ENCODE data around the gene NKAIN2.
"Not testable (repeated sequence)": the region's sequence is repeated elsewhere in the genome, so short reads cannot be mapped to it uniquely, and the experiment has no call there.

The NKAIN2 gene

GRCh38 chr6:124438546-124439065 lies 634.9 kb downstream of the NKAIN2 start:
- no peak for DNase-seq (ENCODE audit: low spot score)

DNA sequence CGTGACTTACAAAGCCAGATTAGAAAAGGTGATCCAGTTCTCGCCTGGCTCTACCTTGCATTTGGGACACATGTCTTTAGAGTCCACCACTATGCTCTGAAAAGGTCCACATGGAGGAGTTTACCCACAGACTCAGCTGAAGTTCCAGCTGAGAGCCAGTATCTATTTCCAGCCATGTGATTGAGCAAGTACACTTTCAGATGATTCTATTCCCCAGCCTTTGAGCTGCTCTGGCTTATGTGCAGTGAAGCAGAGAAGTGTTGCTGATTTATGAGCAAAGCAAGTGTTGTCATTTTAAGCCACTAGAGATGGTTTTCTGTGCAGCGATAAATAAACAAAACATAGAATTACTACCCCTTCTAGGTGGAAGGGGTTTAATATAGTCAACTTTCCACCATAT lies 637.8 kb downstream of the NKAIN2 start:
- no peak for DNase-seq (ENCODE audit: low spot score)

- no peak for DNase-seq (ENCODE audit: low spot score)
Measured at GRCh38 chr6:124443541-124443940, 639.9 kb downstream of the NKAIN2 start.

DNA sequence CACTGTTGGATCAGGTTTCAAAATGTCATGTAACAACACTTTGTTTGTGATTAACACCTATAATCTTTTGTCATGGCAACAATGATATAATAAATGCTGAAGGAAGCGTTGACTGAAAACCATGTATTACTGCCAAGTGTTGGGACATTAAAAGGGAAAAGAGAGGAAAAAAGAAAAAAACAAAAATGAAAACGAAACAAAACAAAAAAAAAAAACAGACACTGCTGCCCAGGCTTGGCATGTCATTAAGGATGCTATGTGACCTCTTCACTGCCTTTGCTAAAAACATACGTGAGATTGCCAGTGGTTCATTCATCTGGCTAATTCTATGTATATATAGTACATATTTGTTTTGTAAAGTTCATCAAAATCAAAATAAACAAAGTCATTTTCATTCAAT lies 641.9 kb downstream of the NKAIN2 start:
- DNase-seq (ENCODE audit: low spot score): no peak

GRCh38 chr6:124446961-124447360 lies 643.3 kb downstream of the NKAIN2 start:
- no peak for DNase-seq (ENCODE audit: low spot score)

- DNase-seq (ENCODE audit: low spot score): no peak
Measured at GRCh38 chr6:124459268-124459667, 655.6 kb downstream of the NKAIN2 start.

DNA sequence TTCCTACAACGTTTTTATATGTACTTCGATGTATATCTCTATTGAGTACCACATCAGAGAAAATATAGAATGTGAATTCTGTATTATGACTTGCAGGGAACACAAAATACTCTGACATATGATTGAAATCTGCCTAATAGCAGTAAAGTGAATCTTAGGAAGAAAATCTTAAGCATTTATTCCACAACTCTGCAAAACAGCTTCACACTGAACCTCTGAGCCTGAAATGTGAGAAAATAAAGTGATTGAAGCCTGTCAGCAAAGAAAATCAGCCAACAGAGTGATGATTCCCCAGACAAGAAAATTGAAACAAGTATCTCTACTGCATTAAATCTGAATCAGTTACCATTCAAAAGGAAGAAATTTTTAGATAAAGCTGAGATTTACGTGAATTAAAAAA lies 659.1 kb downstream of the NKAIN2 start:
- no peak for DNase-seq (ENCODE audit: low spot score)

DNA sequence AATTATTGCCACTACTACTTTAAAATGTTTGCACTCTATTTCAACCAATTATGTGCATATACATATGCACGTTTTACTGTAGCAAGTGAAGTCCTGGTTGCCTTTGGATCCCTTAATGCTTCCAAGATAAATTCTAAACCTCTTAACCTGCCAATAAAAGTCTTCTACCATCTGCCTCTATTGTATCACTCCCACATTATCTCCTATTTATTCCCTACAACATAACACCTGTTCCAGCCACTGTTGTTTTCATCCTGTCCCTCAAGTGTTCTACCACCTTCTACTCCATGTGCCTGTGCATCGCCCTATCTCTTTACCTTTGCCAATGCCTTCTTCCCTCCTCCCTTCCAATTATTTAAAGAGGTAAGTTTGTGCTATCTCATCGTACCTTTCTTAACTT lies 659.6 kb downstream of the NKAIN2 start:
- no peak for DNase-seq (ENCODE audit: low spot score)

GRCh38 chr6:124464600-124464999 lies 660.9 kb downstream of the NKAIN2 start:
- not testable (repeated sequence) for DNase-seq (ENCODE audit: low spot score)

GRCh38 chr6:124466949-124467348 lies 663.3 kb downstream of the NKAIN2 start:
- no peak for DNase-seq (ENCODE audit: low spot score)

- DNase-seq (ENCODE audit: low spot score): no peak
Measured at GRCh38 chr6:124467366-124467765, 663.7 kb downstream of the NKAIN2 start.

DNA sequence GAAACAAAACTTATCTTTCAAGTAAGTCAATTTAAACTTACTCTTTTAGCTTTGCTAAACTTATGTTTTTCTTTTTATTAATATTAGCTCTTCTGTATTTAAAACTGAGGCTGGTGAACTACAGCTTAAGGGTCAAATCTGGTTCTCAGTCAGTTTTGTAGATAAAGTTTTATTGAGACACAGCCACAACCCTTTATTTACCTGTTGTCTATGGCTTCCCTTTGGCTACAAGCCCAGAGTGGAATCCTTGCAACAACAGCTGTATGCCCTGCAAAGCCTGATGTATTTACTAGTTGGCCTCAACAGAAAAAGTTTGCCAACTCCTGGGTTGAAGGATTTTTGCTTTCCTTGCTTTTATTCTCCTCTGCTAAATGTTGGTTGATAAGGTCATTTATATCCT lies 667.1 kb downstream of the NKAIN2 start:
- no peak for DNase-seq (ENCODE audit: low spot score)

GRCh38 chr6:124475176-124475575 lies 671.5 kb downstream of the NKAIN2 start:
- DNase-seq (ENCODE audit: low spot score): no peak

DNA sequence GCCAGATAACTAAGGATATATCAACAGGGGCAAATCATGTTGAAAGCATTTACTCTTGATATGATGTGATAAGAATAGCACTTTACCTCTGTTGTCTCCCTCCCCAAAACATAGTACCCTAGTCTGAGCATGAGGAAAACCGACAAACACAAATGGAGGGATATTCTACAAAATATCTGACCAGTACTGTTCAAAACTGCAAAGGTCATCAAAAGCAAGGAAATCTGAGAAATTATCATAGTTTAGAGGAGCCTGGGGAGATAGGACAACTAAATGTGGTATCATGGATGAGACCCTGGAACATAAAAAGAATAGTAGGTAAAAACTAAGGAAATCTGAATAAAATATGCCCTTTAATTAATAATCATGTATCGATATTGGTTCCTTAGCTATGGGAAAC lies 675.2 kb downstream of the NKAIN2 start:
- no peak for DNase-seq (ENCODE audit: low spot score)

DNA sequence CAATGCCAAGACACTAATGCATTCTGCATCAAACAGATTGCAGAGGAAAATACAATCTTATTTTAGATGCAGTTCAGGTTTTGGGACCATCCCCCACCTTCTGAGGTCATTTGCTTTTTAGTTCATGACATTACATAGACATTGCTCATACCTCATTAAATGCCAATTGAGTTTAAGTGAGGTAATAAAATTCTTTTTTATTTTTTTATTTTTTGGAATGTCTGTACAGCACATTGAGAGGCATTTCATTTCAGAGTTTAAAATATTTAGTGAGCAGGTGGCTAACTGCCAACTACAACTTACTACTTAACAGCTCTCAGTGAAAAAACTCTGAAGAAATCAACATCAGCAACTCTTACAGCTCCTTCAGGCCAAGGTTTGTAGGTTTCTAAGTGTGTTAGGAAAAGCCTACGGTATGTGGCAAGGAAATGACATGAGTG lies 676.3 kb downstream of the NKAIN2 start:
- DNase-seq (ENCODE audit: low spot score): no peak

DNA sequence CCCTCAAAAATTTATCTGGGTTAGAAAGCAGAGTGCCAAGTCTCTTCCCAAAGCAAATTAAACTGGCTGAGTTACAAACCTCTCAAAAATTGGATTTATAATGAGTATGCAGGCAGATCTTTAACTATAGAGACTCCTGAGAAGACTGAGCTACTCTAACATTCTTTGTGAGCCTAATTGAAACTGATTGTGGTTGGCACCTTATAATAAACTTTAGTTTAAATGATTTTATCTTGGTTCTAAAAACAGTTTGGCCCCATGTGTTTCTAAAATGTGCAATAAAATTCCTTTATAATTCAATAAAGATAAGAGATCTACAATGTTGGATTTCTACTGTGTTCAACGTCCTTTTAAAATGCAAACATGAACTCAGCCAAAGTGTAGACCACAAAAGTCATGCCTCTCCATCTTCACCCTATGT lies 678.4 kb downstream of the NKAIN2 start:
- DNase-seq (ENCODE audit: low spot score): no peak

GRCh38 chr6:124487623-124488431 lies 684.2 kb downstream of the NKAIN2 start:
- no peak for DNase-seq (ENCODE audit: low spot score)

GRCh38 chr6:124490122-124490521 lies 686.5 kb downstream of the NKAIN2 start:
- no peak for DNase-seq (ENCODE audit: low spot score)

DNA sequence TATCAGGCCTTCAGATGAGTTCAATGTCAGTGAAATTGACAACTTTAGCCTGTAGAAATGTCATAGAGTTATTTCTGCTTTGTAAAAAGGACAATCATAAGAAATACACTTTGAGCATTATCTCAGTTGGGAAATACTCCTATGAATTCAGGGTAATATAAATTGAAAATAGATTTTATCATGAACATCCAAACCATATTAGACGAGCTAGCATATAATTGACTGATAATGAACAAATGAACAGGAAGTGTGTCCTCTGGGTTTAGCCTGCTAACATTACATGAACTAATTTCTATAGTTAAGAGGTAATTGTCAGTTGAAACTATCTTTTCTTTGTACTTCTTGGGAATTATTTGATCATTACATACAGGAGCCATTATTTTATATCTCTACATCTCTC lies 689.6 kb downstream of the NKAIN2 start:
- no peak for DNase-seq (ENCODE audit: low spot score)

DNA sequence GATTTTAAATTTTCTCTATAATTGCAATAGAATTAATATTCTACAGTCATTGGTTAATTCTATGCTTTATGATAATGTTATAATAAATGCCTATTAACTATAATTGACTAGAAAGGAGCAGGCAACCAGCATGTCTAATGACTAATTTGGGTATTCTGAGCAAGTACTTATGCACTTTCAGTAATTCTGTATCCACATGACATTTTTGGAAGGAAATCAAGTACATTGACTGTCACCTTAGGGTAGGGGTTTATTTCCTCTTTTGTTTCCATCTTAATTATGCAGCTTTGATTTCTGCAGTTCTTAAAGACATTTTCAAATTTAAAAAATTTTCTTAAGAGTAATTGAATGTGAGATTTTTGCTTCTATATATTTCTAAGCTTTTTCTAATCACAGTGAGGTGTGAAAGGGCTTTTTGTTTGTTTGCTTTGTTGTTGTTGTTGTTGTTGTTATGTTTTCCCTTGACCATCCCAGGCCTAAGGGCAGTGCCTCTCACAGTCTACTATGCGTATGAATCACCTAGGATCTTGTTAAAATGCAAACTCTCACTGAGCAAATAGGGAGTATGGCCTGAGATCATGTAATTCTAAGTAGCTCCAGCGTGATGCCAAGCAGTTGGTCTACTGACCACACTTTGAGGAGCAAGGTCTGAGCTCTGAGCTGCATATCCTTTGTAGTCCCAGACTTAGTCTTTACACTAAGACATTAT lies 691.4 kb downstream of the NKAIN2 start:
- no peak for DNase-seq (ENCODE audit: low spot score)

GRCh38 chr6:124495665-124496190 lies 692.1 kb downstream of the NKAIN2 start:
- DNase-seq (ENCODE audit: low spot score): no peak

- no peak for DNase-seq (ENCODE audit: low spot score)
Measured at GRCh38 chr6:124496334-124496733, 692.7 kb downstream of the NKAIN2 start.

DNA sequence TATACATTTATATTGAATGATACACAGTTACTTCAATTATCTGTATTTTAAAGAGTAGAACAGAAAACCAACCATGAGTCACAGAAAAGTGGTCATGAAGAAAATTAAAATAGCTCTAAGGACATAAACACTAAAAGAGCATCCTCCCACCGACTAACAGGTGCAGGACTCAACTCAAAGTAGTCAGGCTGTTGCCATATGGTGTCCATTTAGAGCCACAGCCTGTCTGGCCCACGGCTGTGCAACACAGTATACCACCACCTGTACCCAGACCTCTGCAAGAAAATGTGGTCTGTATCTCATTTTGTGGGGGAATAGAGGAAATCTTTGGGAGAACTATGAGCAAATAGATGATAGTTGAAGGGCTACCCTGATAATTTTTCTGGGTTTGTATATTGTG lies 708.8 kb downstream of the NKAIN2 start:
- no peak for DNase-seq (ENCODE audit: low spot score)
